ENCODE results near the gene POLR3GL.
A peak's percentile ranks its signal among the peaks of the same experiment; 100 is the strongest.

POLR3GL gene

DNA sequence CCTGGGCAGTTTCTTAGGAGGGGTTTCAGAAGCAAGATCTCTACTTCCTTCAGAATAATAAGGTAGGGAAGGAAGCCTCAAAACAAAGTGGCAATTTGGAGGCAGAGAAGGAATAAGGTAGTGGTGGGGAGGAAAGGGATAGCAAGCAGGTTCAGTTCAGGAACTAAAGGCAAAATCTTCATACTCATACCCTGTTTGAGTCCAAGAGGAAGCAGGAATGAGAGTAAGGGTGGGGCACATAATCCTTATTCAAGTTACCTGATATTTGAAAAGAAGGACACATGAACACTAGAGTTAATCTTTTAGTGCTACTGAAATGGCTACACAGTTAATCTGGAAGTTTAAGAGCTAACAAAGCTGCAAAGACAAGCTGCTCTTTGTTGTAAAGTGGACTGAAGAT is 28.8 kb upstream of the POLR3GL start:
- H3K4me3 Mint-ChIP-seq = no peak overlapping the region
- H3K27ac Mint-ChIP-seq = no peak overlapping the region
- no peaks in the 10 kb centered on the region for H3K9me3 Mint-ChIP-seq
- no peak for DNase-seq (ENCODE audit: low spot score)
- peaks cover 23% of the 10 kb centered on the region for H3K4me1 Mint-ChIP-seq (ENCODE audit: low read depth)
- no peaks in the 10 kb centered on the region for H3K27me3 Mint-ChIP-seq (ENCODE audit: low read depth)
- H3K36me3 Mint-ChIP-seq (ENCODE audit: low read depth) = peaks cover 32% of the 10 kb centered on the region

DNA sequence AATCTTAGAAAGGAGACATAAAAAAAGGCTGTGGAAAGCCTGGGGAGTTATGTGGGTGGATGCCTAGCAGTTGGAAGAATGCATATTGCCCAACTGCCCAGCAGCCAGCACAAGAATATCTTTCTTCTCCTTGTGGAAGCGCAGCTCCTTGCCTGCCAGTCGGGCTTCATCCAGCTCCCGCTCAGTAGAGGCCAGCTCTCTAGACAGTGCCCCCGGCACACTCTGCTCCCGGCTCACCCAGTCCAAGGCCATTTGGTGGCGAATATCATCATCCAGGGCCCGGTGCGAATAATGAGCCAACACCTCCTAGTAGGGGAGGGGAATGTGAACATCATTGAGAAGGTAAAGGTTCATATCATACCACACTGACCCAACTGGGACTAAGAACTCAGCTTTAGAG is 28.2 kb upstream of the POLR3GL start:
- Mint-ChIP-seq H3K9me3 (no peaks in the 10 kb centered on the region), H3K27ac (no peak overlapping the region), H3K4me3 (no peak overlapping the region), H3K4me1 (ENCODE audit: low read depth) (peaks cover 21% of the 10 kb centered on the region), H3K36me3 (ENCODE audit: low read depth) (peaks cover 32% of the 10 kb centered on the region), H3K27me3 (ENCODE audit: low read depth) (no peaks in the 10 kb centered on the region)
- DNase-seq (ENCODE audit: low spot score) = no peak

DNA sequence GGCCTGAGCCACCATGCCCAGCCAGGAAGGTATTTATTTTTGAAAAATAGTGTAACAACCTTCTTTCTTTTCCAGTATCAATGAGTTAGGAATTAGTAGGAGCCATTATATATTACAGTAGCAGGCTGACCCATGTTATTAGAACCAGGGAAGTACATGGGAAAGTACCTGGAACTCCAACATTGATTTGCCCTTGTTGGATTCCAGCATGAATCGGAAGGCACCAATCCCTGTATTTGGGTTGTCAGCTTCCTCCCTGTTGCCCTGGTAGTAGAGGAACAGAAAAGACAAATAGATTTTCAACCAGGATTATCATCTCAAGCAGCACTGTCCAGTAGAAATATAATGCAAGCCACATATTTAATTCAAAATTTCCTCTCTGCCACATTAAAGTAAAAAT is 27.1 kb upstream of the POLR3GL start:
- Mint-ChIP-seq H3K4me3 (no peak overlapping the region), H3K36me3 (ENCODE audit: low read depth) (peaks cover 38% of the 10 kb centered on the region), H3K27me3 (ENCODE audit: low read depth) (no peaks in the 10 kb centered on the region), H3K4me1 (ENCODE audit: low read depth) (peaks cover 15% of the 10 kb centered on the region), H3K9me3 (no peaks in the 10 kb centered on the region), H3K27ac (no peak overlapping the region)
- DNase-seq (ENCODE audit: low spot score) = no peak

DNA sequence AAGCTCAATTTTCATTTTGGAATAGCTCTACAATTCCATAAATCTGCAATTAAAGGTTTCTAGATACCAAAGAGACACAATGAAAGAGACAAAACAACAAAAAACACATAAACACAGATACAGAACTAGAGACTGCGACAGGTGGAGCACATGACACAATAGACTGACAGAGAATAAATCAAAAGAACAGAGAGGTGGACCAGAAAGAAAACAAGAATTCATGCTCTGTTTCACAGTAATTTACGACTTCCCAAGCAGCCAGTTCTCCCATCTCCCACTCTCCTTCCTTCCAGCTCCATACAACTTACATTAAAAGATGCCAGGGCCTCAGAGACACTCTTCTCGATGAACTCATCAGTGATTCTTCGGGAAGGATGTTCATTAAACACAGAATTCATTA is 22.1 kb upstream of the POLR3GL start:
- Mint-ChIP-seq H3K27me3 (ENCODE audit: low read depth) (no peaks in the 10 kb centered on the region), H3K36me3 (ENCODE audit: low read depth) (peaks cover 31% of the 10 kb centered on the region), H3K27ac (no peak overlapping the region), H3K4me3 (no peak overlapping the region), H3K9me3 (no peaks in the 10 kb centered on the region), H3K4me1 (ENCODE audit: low read depth) (peaks cover 5% of the 10 kb centered on the region)
- DNase-seq (ENCODE audit: low spot score) = no peak

DNA sequence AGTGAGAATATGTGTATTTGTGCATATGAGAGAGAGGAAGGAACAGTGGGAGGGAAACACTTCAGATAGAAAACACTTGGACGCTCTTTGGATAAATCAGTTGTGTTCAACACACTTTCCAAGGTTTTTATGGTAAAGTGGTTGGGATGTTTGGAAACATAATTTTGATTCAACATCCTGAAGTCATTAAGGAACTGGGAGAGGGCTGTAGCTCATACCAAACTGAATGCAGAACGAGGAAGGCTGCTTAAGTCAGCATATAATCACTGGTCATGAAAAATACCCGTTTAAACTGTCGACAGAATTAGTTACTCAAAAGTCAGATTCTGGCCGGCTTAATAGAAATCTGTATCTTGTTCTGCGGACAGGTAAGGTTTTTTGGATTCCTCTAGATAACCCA is 21.6 kb upstream of the POLR3GL start:
- Mint-ChIP-seq H3K4me3 (no peak overlapping the region), H3K27me3 (ENCODE audit: low read depth) (no peaks in the 10 kb centered on the region), H3K27ac (no peak overlapping the region)

DNA sequence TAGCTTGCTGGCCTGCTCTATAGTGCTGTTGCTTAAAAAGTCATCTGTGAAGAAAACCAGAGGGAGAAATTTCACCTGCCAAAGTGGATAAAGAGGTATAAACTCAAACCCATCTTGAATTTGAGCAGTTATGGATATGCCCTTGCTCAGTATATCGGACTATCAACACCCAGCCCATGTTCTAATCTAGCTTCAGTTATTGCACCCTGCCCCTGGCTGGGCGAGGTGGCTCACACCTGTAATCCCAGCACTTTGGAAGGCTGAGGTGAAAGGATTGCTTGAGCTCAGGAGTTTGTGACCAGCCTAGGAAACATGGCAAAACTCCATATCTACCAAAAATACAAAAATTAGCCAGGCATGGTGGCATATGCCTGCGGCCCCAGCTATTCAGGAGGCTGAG is 20.0 kb upstream of the POLR3GL start:
- Mint-ChIP-seq H3K4me3 (no peak overlapping the region), H3K36me3 (ENCODE audit: low read depth) (peaks cover 28% of the 10 kb centered on the region), H3K27me3 (ENCODE audit: low read depth) (no peaks in the 10 kb centered on the region), H3K27ac (no peak overlapping the region), H3K9me3 (no peaks in the 10 kb centered on the region), H3K4me1 (ENCODE audit: low read depth) (peaks cover 7% of the 10 kb centered on the region)
- DNase-seq (ENCODE audit: low spot score) = no peak

More for the DNA sequence above, 21.6 kb upstream of the POLR3GL start:
- Mint-ChIP-seq H3K4me1 (ENCODE audit: low read depth) (peaks cover 5% of the 10 kb centered on the region), H3K36me3 (ENCODE audit: low read depth) (peaks cover 31% of the 10 kb centered on the region), H3K9me3 (no peaks in the 10 kb centered on the region)
- no peak for DNase-seq (ENCODE audit: low spot score)

DNA sequence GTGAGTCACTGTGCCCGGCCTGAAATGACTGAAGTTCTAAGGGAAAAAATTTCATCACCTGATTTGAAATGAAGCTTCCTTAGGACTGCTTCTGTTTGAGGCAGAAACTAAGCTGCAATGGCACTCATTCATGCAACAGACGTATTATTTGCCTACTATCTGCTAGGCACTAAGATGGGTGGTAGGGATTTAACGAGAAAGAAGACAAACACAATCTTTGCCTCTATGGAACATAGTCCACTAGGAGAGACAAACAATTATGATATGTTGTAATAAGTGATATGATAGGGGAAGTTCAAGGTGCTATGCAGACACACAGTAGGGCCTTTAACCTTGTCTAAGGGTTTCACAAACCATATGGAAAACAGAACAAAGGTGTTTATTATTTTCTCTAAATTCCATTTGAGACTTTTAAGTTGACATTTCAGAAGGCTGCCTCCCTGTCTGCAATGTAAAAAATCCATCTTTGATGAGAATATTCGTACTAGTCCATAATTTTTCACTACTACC is 18.0 kb upstream of the POLR3GL start:
- no peak for DNase-seq (ENCODE audit: low spot score)
- Mint-ChIP-seq H3K27me3 (ENCODE audit: low read depth) (no peaks in the 10 kb centered on the region), H3K36me3 (ENCODE audit: low read depth) (peaks cover 26% of the 10 kb centered on the region), H3K4me1 (ENCODE audit: low read depth) (peaks cover 19% of the 10 kb centered on the region), H3K9me3 (no peaks in the 10 kb centered on the region), H3K4me3 (no peak overlapping the region), H3K27ac (no peak overlapping the region)

DNA sequence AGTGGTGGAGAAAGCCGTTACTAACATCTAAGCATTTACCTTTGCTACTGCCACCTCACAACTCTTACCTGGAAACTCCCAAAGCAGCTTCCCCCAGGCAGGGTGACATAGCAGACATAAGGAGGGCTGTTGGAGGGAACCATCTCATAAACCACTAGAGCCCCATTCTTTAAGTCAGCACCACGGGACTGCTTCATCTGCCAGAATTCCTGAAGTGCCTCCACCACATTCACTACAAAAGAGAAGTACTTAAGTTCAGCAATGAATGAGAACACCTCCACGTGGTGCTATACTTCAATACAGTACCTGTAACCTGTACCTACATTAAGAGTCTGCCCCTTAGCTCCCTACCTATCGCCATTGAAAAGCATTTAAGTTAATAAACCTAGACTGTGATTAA is 16.9 kb upstream of the POLR3GL start:
- DNase-seq (ENCODE audit: low spot score) = no peak
- no peaks in the 10 kb centered on the region for H3K27me3 Mint-ChIP-seq (ENCODE audit: low read depth)
- H3K9me3 Mint-ChIP-seq = no peaks in the 10 kb centered on the region
- no peak overlapping the region for H3K4me3 Mint-ChIP-seq
- H3K36me3 Mint-ChIP-seq (ENCODE audit: low read depth) = peaks cover 27% of the 10 kb centered on the region
- H3K4me1 Mint-ChIP-seq (ENCODE audit: low read depth) = peaks cover 26% of the 10 kb centered on the region
- no peak overlapping the region for H3K27ac Mint-ChIP-seq

DNA sequence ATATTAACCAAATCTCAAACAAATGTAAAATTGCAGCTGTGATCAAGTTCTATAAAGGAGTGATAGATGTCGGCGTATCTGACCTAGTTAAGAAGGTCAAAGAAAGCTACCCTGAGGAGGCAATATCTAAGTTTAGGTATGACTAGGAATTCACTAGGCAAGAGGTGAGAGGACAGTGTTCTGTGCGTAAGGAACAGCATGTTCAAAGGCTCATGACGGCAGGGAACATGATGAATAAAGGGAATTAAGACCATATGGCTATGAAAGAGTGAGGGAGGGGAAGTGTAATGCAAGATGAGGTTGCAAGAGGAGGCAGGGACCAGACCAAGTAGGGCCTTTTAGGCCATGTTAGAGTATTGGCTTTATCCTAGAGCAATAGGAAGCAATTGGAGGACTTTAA is 15.3 kb upstream of the POLR3GL start:
- H3K9me3 Mint-ChIP-seq = no peaks in the 10 kb centered on the region

DNA sequence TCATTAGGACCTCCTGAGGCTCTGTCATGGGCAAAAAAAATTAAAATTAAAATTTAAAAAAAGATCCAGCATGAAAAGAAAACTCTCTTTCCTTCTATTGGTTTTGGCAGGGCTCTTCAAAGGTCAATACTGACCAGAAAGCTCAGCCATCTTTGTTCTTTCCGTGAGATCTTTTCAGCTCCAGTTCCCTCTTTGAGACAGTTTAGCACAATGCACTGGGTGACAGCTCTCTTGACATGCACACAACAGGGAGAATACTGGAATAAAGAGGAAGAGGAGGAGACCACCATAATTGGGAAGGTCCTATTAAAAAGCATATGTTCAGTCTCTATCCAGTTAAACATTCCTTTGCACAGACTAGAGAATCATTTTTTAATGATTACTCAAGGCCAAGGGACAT is 13.0 kb upstream of the POLR3GL start:
- Mint-ChIP-seq H3K27ac (no peak overlapping the region), H3K9me3 (no peaks in the 10 kb centered on the region), H3K27me3 (ENCODE audit: low read depth) (no peaks in the 10 kb centered on the region), H3K4me1 (ENCODE audit: low read depth) (peaks cover 46% of the 10 kb centered on the region), H3K4me3 (no peak overlapping the region), H3K36me3 (ENCODE audit: low read depth) (peaks cover 23% of the 10 kb centered on the region)
- no peak for DNase-seq (ENCODE audit: low spot score)

More for the DNA sequence above, 15.3 kb upstream of the POLR3GL start:
- no peak for DNase-seq (ENCODE audit: low spot score)
- Mint-ChIP-seq H3K36me3 (ENCODE audit: low read depth) (peaks cover 22% of the 10 kb centered on the region), H3K4me1 (ENCODE audit: low read depth) (peaks cover 28% of the 10 kb centered on the region), H3K4me3 (no peak overlapping the region), H3K27ac (no peak overlapping the region), H3K27me3 (ENCODE audit: low read depth) (no peaks in the 10 kb centered on the region)

DNA sequence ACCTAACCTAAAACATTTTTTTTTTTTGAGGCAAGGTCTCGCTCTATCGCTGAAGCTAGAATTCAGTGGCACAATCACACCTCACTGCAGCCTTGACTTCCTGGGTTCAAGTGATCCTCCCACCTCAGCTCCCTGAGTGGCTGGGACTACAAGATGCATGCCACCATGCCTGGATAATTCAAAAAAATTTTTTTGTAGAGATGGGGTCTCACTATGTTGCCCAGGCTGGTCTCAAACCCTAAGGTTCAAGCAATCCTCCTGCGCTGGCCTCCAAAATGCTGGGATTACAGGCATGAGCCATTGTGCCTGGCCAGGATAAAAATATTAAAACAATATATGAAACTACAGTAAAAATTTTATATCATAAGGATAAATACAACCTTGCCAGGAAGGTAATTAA is 11.6 kb upstream of the POLR3GL start:
- Mint-ChIP-seq H3K27ac (no peak overlapping the region), H3K4me1 (ENCODE audit: low read depth) (peaks cover 50% of the 10 kb centered on the region), H3K9me3 (no peaks in the 10 kb centered on the region), H3K27me3 (ENCODE audit: low read depth) (no peaks in the 10 kb centered on the region), H3K36me3 (ENCODE audit: low read depth) (peaks cover 18% of the 10 kb centered on the region), H3K4me3 (no peak overlapping the region)
- no peak for DNase-seq (ENCODE audit: low spot score)

DNA sequence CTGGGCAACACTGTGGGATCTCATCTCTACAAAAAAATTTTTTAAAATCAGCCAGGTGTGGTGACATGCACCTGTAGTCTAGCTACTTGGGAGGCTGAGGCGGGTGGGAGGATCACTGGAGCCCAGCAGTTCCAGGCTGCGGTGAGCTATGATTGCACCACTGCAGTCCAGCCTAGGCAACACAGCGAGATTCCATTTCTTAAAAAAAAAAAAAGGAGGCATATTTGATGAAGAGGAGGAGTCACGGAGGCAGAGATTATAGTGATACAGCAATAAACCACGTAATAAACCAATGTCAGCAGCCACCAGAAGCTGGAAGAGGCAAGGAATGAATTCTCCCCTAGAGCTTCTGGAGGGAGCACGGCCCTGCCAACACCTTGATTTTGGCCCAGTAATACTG is 10.6 kb upstream of the POLR3GL start:
- H3K27me3 Mint-ChIP-seq (ENCODE audit: low read depth) = no peaks in the 10 kb centered on the region
- H3K4me1 Mint-ChIP-seq (ENCODE audit: low read depth) = peaks cover 58% of the 10 kb centered on the region
- H3K4me3 Mint-ChIP-seq = no peak overlapping the region
- DNase-seq (ENCODE audit: low spot score) = no peak
- no peaks in the 10 kb centered on the region for H3K9me3 Mint-ChIP-seq
- H3K36me3 Mint-ChIP-seq (ENCODE audit: low read depth) = peaks cover 18% of the 10 kb centered on the region
- H3K27ac Mint-ChIP-seq = no peak overlapping the region

DNA sequence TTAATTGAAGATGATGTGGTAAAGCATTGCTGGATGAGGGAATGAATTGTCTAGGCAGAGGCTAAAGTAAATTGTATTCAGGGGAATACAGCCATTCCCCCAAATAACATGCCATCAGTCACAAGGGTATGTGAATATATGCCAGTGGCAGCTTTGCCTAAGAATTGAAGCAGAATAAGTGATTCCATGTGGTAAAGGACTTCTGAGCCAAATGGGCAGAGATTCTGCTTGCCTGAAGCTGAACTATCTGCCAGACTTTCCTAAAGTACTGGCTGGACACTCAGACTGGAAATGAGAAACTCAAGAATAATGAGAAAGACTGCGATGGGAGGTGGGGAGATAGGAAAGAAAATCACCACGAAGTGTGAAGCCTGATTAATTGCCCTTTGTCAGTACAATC is 9.1 kb upstream of the POLR3GL start:
- Mint-ChIP-seq H3K4me3 (peak overlapping the region; percentile 2), H3K36me3 (ENCODE audit: low read depth) (peaks cover 15% of the 10 kb centered on the region), H3K9me3 (no peaks in the 10 kb centered on the region), H3K27ac (no peak overlapping the region), H3K27me3 (ENCODE audit: low read depth) (no peaks in the 10 kb centered on the region), H3K4me1 (ENCODE audit: low read depth) (peaks cover 61% of the 10 kb centered on the region)
- DNase-seq (ENCODE audit: low spot score) = no peak

DNA sequence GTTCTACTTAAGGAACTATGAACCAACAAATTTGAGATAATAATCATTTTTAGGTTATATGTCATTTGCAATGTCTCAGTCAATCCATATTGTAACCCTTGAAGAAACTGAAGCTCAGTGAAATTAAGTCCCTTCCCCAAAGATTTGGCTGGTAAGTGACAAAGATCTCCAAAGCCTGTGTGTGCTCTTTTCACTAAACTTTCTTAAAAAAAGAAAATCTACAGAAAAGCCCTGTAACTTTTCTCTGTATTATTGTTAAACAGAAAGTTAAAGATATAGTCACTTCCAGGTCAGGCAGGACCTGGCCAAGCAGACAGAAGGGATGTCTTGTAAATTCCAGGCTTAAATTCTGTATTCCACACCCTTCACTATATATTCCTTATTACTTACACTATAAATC is 8.1 kb upstream of the POLR3GL start:
- Mint-ChIP-seq H3K4me3 (peak overlapping the region; percentile 91), H3K36me3 (ENCODE audit: low read depth) (peaks cover 14% of the 10 kb centered on the region), H3K4me1 (ENCODE audit: low read depth) (peaks cover 57% of the 10 kb centered on the region), H3K9me3 (no peaks in the 10 kb centered on the region), H3K27ac (peak overlapping the region; percentile 91), H3K27me3 (ENCODE audit: low read depth) (no peaks in the 10 kb centered on the region)
- no peak for DNase-seq (ENCODE audit: low spot score)

DNA sequence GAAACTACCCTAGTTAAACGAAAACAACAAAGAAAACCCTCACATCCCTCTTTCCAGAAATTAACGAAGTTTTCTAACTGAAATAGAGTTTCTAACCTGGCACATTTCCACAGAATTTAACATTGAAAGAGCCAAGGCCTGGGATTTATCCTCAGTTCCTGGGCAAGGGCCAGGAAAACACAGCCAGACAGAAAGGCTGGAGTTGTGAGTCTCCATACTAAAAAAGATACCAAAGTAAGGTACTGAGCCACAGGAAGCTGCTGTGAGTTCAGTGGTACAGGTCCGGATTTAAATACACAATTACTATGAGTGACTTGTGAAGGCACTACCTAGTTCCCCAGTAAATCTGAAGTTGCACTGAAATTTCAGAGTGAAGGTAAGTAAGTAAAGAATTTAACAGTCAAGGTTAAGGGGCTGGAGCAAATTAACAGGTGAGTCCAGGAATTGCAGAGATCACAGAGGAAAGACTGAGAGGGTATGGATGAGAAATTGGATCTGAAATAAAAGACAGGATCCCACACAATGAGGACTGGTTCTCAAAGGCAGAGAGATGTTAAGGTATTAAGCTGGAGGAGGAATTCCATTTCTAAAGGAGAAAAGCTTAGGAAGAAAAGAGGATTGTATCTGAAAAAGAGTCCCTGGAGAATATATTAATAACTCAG is 7.6 kb upstream of the POLR3GL start:
- DNase-seq (ENCODE audit: low spot score) = no peak
- Mint-ChIP-seq H3K4me3 (peak overlapping the region; percentile 91), H3K4me1 (ENCODE audit: low read depth) (peaks cover 56% of the 10 kb centered on the region), H3K27ac (peak overlapping the region; percentile 91), H3K36me3 (ENCODE audit: low read depth) (peaks cover 9% of the 10 kb centered on the region), H3K9me3 (no peaks in the 10 kb centered on the region), H3K27me3 (ENCODE audit: low read depth) (no peaks in the 10 kb centered on the region)
